GM12891 (cell line): ENCODE measurements around the gene PLCD4.

Experiments used
- PAX5 ChIP-seq: IDR thresholded peaks from 2 replicates; pipeline ENCODE4 v1.6.1; 2011; ENCODE audit warnings: low read length, moderate library complexity, mild to moderate bottlenecking; ENCODE audit not compliant: insufficient read depth, severe bottlenecking
- POLR2A ChIP-seq: IDR thresholded peaks from 2 replicates; pipeline ENCODE4 v1.6.1; 2011; ENCODE audit warnings: low read depth, low read length, control low read depth
- POLR2AphosphoS5 ChIP-seq: IDR thresholded peaks from 2 replicates; pipeline ENCODE4 v1.6.1; 2011; ENCODE audit warnings: low read depth, low read length, control low read depth
- POU2F2 ChIP-seq: IDR thresholded peaks from 2 replicates; pipeline ENCODE4 v1.6.1; 2011; ENCODE audit warnings: low read depth, mild to moderate bottlenecking, control low read depth, low read length, moderate library complexity

DNA sequence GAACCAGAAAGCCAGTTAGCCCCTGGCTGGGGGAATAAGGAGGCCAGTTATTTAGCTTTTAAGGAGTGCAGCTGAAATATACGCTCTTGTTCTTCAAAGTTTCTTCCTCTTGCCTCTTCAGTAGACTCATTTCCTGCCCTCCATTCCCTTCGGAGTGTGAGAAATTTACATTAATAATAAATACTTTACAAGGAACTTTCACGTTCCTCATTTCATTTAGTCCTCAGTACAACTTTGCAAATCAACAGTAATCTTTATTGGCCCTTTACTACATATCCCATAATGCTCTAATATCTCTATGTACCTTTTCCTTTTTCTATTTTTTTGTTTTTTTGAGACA lies 15.6 kb downstream of the PLCD4 start:
- TF ChIP-seq POLR2A, result no peak
- TF ChIP-seq PAX5, result no peak
- TF ChIP-seq POU2F2, result no peak
- TF ChIP-seq POLR2AphosphoS5, result no peak
